ENCODE results near the gene FAM241A.

FAM241A gene

DNA sequence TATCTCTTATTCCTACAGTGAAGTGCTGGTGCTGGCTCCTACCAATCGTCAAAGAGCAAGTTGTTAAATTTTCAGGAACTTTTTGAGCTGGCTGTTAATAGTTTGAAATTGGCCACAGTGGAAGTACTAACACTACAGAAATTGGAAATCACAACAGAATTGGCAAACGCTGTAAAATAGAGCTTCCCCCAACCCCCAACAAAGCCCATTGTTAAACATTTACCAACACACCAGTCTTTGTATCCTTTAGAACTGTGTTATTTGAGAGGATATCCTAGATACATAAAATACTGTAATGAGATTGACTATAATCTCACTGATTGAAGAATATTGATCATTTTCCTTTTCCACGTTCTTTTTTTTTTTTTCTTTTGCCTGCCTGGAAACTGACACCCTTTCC, 37.4 kb downstream of the FAM241A start:
- TF ChIP-seq EP300 (IDR thresholded peaks at IDR 0.05; ENCODE audit: borderline replicate concordance) = no peak
- no peak for TF ChIP-seq TCF12 (IDR thresholded peaks at IDR 0.05; ENCODE audit: low read depth)

DNA sequence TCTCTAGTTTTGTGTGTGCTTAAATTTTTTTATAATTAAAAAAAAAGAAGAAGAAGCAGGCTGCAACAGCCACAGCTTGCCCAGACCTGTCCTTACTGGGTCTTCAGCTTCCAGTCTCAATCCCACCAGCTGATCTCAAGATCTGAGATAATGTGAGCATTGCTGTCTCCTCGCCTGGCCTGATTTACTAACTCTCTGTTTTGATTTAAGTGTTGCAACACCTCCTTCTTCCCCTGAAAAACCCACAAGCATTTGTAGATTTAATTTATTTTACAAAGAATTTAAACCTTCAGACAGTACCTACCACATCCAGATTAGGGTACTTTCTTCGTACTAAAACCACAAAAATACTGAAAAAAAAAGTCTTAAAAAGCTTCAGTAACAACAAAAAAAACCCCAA, 38.0 kb downstream of the FAM241A start:
- no peak for TF ChIP-seq TCF12 (IDR thresholded peaks at IDR 0.05; ENCODE audit: low read depth)
- TF ChIP-seq EP300 (IDR thresholded peaks at IDR 0.05; ENCODE audit: borderline replicate concordance) = no peak

DNA sequence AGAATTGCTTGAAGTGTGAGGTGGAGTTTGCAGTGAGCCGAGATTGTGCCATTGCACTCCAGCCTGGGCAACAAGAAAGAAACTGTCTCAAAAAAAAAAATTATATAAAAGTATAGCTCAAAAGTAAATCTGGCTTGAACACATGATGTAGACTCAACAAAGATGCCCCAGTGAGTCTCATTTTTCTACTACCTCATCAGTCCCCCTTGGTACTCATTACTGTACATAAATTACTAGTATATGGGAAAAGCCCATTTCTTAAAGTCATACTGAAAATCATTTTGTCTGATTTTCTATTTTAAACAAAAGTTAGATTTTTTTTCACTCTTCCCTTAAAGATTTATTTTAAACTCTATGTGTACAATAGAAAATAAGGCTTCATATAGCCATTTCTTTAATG, 39.2 kb downstream of the FAM241A start:
- TF ChIP-seq, protein P1, sequence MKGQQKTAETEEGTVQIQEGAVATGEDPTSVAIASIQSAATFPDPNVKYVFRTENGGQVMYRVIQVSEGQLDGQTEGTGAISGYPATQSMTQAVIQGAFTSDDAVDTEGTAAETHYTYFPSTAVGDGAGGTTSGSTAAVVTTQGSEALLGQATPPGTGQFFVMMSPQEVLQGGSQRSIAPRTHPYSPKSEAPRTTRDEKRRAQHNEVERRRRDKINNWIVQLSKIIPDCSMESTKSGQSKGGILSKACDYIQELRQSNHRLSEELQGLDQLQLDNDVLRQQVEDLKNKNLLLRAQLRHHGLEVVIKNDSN (IDR thresholded peaks at IDR 0.05) = no peak
- TF ChIP-seq CREB1 (IDR thresholded peaks at IDR 0.05; ENCODE audit: low read depth) = no peak
- TF ChIP-seq, protein P2, sequence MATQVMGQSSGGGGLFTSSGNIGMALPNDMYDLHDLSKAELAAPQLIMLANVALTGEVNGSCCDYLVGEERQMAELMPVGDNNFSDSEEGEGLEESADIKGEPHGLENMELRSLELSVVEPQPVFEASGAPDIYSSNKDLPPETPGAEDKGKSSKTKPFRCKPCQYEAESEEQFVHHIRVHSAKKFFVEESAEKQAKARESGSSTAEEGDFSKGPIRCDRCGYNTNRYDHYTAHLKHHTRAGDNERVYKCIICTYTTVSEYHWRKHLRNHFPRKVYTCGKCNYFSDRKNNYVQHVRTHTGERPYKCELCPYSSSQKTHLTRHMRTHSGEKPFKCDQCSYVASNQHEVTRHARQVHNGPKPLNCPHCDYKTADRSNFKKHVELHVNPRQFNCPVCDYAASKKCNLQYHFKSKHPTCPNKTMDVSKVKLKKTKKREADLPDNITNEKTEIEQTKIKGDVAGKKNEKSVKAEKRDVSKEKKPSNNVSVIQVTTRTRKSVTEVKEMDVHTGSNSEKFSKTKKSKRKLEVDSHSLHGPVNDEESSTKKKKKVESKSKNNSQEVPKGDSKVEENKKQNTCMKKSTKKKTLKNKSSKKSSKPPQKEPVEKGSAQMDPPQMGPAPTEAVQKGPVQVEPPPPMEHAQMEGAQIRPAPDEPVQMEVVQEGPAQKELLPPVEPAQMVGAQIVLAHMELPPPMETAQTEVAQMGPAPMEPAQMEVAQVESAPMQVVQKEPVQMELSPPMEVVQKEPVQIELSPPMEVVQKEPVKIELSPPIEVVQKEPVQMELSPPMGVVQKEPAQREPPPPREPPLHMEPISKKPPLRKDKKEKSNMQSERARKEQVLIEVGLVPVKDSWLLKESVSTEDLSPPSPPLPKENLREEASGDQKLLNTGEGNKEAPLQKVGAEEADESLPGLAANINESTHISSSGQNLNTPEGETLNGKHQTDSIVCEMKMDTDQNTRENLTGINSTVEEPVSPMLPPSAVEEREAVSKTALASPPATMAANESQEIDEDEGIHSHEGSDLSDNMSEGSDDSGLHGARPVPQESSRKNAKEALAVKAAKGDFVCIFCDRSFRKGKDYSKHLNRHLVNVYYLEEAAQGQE (IDR thresholded peaks at IDR 0.05; ENCODE audit: low read depth) = no peak
- no peak for TF ChIP-seq NFIC (IDR thresholded peaks at IDR 0.05)
- no peak for TF ChIP-seq EP300 (IDR thresholded peaks at IDR 0.05; ENCODE audit: borderline replicate concordance)
- TF ChIP-seq ZBTB7A (IDR thresholded peaks at IDR 0.05; ENCODE audit: low read depth) = no peak
- TF ChIP-seq TEAD4 (IDR thresholded peaks at IDR 0.05) = no peak
- no peak for TF ChIP-seq RAD21 (IDR thresholded peaks at IDR 0.05; ENCODE audit: low read depth)
- no peak for TF ChIP-seq TAF1 (IDR thresholded peaks at IDR 0.05; ENCODE audit: low read depth)
- TF ChIP-seq YY1 (IDR thresholded peaks at IDR 0.05; ENCODE audit: low read depth) = no peak
- TF ChIP-seq, protein P3, sequence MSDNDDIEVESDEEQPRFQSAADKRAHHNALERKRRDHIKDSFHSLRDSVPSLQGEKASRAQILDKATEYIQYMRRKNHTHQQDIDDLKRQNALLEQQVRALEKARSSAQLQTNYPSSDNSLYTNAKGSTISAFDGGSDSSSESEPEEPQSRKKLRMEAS (IDR thresholded peaks at IDR 0.05) = no peak

DNA sequence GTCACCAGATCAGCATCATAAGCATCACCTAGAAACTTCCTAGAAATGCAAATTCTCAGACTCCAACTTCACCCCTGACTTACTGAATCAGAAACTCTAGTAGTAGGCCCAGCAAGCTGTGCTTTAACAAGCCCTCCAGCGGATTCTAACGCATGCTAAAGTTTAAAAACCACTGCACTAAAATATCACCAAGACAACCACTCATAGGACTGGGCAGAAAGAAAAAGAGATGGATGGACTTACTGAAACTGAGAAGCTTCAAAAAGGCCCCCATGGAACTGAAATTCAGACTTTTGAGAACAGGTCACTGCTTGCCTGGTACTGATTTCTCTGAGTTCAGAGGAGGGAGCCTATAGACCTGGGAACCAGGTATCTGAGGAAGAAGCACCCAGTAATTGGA, 40.1 kb downstream of the FAM241A start:
- TF ChIP-seq TCF12 (IDR thresholded peaks at IDR 0.05; ENCODE audit: low read depth) (no peak), EP300 (IDR thresholded peaks at IDR 0.05; ENCODE audit: borderline replicate concordance) (no peak), FOXM1 (IDR thresholded peaks at IDR 0.05; ENCODE audit: borderline replicate concordance, low read depth) (no peak), CREB1 (IDR thresholded peaks at IDR 0.05; ENCODE audit: low read depth) (no peak), NFIC (IDR thresholded peaks at IDR 0.05) (no peak), ZBTB7A (IDR thresholded peaks at IDR 0.05; ENCODE audit: low read depth) (no peak), TAF1 (IDR thresholded peaks at IDR 0.05; ENCODE audit: low read depth) (no peak), CEBPB (IDR thresholded peaks at IDR 0.05) (no peak), YY1 (IDR thresholded peaks at IDR 0.05; ENCODE audit: low read depth) (no peak), EGR1 (IDR thresholded peaks at IDR 0.05) (no peak)
- TF ChIP-seq, protein P2 (IDR thresholded peaks at IDR 0.05; ENCODE audit: low read depth) = no peak
- TF ChIP-seq, protein P1 (IDR thresholded peaks at IDR 0.05) = no peak
- TF ChIP-seq, protein P3 (IDR thresholded peaks at IDR 0.05) = no peak

DNA sequence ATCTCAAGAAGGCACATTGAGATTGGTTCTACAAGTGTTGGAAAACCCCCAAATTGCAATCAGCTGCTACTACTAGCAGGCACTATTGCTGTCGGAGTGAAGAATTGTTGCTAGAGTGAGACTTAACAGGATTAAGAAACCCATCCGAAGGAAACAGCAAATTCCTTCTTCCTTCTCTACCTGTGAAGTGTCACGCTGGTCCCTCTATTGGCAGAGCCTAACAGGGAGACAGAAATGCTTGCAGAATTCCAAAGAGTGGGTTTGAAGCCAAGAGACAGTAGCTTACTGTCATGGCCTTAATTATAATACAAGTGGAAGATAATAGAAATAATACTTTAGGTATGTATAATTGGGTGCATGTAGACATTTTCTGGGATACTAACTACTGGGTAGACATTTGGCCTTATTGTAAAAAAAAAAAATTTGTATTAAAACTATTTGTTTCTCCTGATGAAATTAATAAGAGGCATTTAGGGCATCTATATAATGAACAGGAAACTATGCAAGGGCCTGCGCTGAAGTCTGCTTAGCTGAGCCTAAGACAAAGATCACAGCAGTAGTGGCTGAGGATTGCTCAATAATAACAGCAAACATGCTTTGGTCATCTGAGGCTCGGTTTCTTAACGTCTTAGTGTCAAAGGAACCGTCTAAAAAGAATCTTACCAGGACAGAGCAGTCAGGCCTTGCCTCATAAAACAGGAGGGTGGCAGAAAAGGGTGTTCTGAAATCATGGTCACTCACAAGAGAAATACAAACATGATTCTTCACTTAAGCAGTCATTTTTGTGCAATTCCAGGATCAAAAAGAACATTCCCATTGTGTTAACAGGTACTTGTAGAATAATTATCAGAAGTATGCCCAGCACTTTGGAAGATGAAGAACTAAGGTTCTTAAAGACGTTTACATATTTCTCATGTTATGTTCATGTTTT, 40.8 kb downstream of the FAM241A start:
- TF ChIP-seq YY1 (IDR thresholded peaks at IDR 0.05; ENCODE audit: low read depth) = no peak
- TF ChIP-seq FOXM1 (IDR thresholded peaks at IDR 0.05; ENCODE audit: borderline replicate concordance, low read depth) = no peak
- TF ChIP-seq CREB1 (IDR thresholded peaks at IDR 0.05; ENCODE audit: low read depth) = no peak
- TF ChIP-seq TAF1 (IDR thresholded peaks at IDR 0.05; ENCODE audit: low read depth) = no peak
- TF ChIP-seq TEAD4 (IDR thresholded peaks at IDR 0.05) = no peak
- TF ChIP-seq TCF12 (IDR thresholded peaks at IDR 0.05; ENCODE audit: low read depth) = no peak
- TF ChIP-seq, protein P1 (IDR thresholded peaks at IDR 0.05) = no peak
- no peak for TF ChIP-seq NFIC (IDR thresholded peaks at IDR 0.05)
- TF ChIP-seq CEBPB (IDR thresholded peaks at IDR 0.05) = no peak
- no peak for TF ChIP-seq EGR1 (IDR thresholded peaks at IDR 0.05)
- no peak for TF ChIP-seq RAD21 (IDR thresholded peaks at IDR 0.05; ENCODE audit: low read depth)
- no peak for TF ChIP-seq EP300 (IDR thresholded peaks at IDR 0.05; ENCODE audit: borderline replicate concordance)
- no peak for TF ChIP-seq ZBTB7A (IDR thresholded peaks at IDR 0.05; ENCODE audit: low read depth)
- TF ChIP-seq, protein P3 (IDR thresholded peaks at IDR 0.05) = no peak
- TF ChIP-seq, protein P2 (IDR thresholded peaks at IDR 0.05; ENCODE audit: low read depth) = no peak

Data from Ishikawa (cell line).